Cardiac fibroblast (primary cell): ENCODE data around the gene RIPOR1.

ENCODE experiments used
- DNase-seq, 2 donors: peaks; one replicate each; pipeline versions ENCODE4 v3.0.0 to v3.0.0-alpha.2; 2010; ENCODE audit warnings: low read depth in 2 of 2
- H3K4me3 ChIP-seq, 2 donors: replicated peaks in 1 of 2; 1 replicate in 1 of 2; 2 replicates in 1 of 2; pipeline ENCODE4 v1.5.1; 2011; ENCODE audit warnings: low read depth in 2 of 2, low read length in 2 of 2, mild to moderate bottlenecking in 2 of 2, moderate library complexity in 1 of 2
- CTCF ChIP-seq: IDR thresholded peaks from one replicate; pipeline ENCODE4 v1.5.1; 2011; ENCODE audit warnings: low read depth, mild to moderate bottlenecking, low read length, inconsistent platforms

RIPOR1 gene

GRCh38 chr16:67539691-67540635 lies 11.3 kb downstream of the RIPOR1 start:
- DNase-seq = no peak
- H3K4me3 ChIP-seq = no peak overlapping the region
- no peak for TF ChIP-seq CTCF

- no peak for TF ChIP-seq CTCF
- H3K4me3 ChIP-seq = no peak overlapping the region
- no peak for DNase-seq
These were observed 12.1 kb downstream of the RIPOR1 start for GRCh38 chr16:67540756-67541155.

GRCh38 chr16:67541391-67542263 lies 13.0 kb downstream of the RIPOR1 start:
- DNase-seq = peak in 1 of 2 donors; percentile 76
- no peak for TF ChIP-seq CTCF
- H3K4me3 ChIP-seq = no peak overlapping the region

- DNase-seq = peak; percentile 79 to 83
- H3K4me3 ChIP-seq = no peak overlapping the region
- TF ChIP-seq CTCF = no peak
These were observed 13.8 kb downstream of the RIPOR1 start for GRCh38 chr16:67542464-67542863.

GRCh38 chr16:67543036-67543435 lies 14.4 kb downstream of the RIPOR1 start:
- no peak for TF ChIP-seq CTCF
- no peak for DNase-seq
- no peak overlapping the region for H3K4me3 ChIP-seq

GRCh38 chr16:67543582-67543981 lies 15.0 kb downstream of the RIPOR1 start:
- no peak overlapping the region for H3K4me3 ChIP-seq
- TF ChIP-seq CTCF = no peak
- no peak for DNase-seq
